Spleen (tissue), 11 donors: ENCODE data around the gene FOCAD. TPM values are rescaled to one million over a fixed set of nuclear protein-coding genes. Genes with fewer than 3 reads are reported as not detected.

Source experiments
- DNase-seq: peaks from one replicate; pipeline ENCODE4 v3.0.0-alpha.2; 2020
- H3K27ac ChIP-seq, 8 donors: fragments of 200-600 bp; sonication (generic) in 7 of 8; 1 replicate in 4 of 8; 2 replicates in 4 of 8; pipeline versions ENCODE4 v1.5.0 to v1.8.0; 2016 to 2021; ENCODE audit warnings: inconsistent platforms in 4 of 8, mild to moderate bottlenecking in 4 of 8, moderate library complexity in 1 of 8
- H3K27me3 ChIP-seq, 7 donors: fragments of 200-600 bp; sonication (generic) in 6 of 7; replicated peaks in 1 of 7; 1 replicate in 4 of 7; 2 replicates in 3 of 7; pipeline versions ENCODE4 v1.5.0 to v1.8.0; 2016 to 2021; ENCODE audit warnings: inconsistent platforms in 3 of 7, mild to moderate bottlenecking in 1 of 7
- H3K36me3 ChIP-seq, 6 donors: fragments of 200-600 bp; sonication (generic) in 5 of 6; 1 replicate in 4 of 6; 2 replicates in 2 of 6; pipeline versions ENCODE4 v1.5.0 to v1.8.0; 2016 to 2021; ENCODE audit warnings: inconsistent platforms in 2 of 6
- H3K4me1 ChIP-seq, 6 donors: fragments of 200-600 bp; sonication (generic) in 5 of 6; 1 replicate in 3 of 6; 2 replicates in 3 of 6; pipeline versions ENCODE4 v1.5.0 to v1.8.0; 2016 to 2021; ENCODE audit warnings: inconsistent platforms in 3 of 6
- H3K4me3 ChIP-seq, 8 donors: fragments of 200-600 bp; sonication (generic) in 7 of 8; 1 replicate in 4 of 8; 2 replicates in 4 of 8; pipeline versions ENCODE4 v1.5.0 to v1.8.0; 2016 to 2021; ENCODE audit warnings: inconsistent platforms in 4 of 8, mild to moderate bottlenecking in 4 of 8, moderate library complexity in 2 of 8
- H3K9me3 ChIP-seq, 8 donors: fragments of 200-600 bp; sonication (generic) in 7 of 8; 1 replicate in 4 of 8; 2 replicates in 4 of 8; pipeline versions ENCODE4 v1.5.0 to v1.8.0; 2016 to 2021; ENCODE audit warnings: inconsistent platforms in 4 of 8
- CTCF ChIP-seq, 11 experiments: fragments of 200-600 bp in 7 of 11; fragments of 450-650 bp in 4 of 11; sonication (generic) in 4 of 11; IDR thresholded peaks in 8 of 11; conservative IDR thresholded peaks in 3 of 11; 1 replicate in 7 of 11; 2 replicates in 4 of 11; pipeline versions ENCODE4 v1.4.0 to v1.8.0; 2016 to 2021; ENCODE audit warnings: antibody characterized with exemption in 11 of 11, inconsistent platforms in 4 of 11, mild to moderate bottlenecking in 1 of 11
- POLR2A ChIP-seq, 3 donors: fragments of 450-650 bp; IDR thresholded peaks; one replicate each; pipeline ENCODE4 v1.5.1; 2017; ENCODE audit warnings: antibody characterized with exemption in 3 of 3, mild to moderate bottlenecking in 1 of 3
- POLR2AphosphoS5 ChIP-seq, 3 donors: sonication (generic); formaldehyde crosslinking; IDR thresholded peaks; one replicate each; pipeline ENCODE4 v1.5.1; 2017; ENCODE audit warnings: antibody characterized with exemption in 3 of 3
- WGBS, 5 donors: extraction: QIAGEN DNeasy Blood & Tissue Kit in 3 of 5; methylation state at CpG; one replicate each; pipeline versions ENCODE4 v1.1.5 to v1.1.7; 2013 to 2018; 5-methylcytosine and 5-hydroxymethylcytosine counted together
- intact Hi-C: fragments of 100-400 bp; cut with DNase I; formaldehyde crosslinking; loops from one replicate; pipeline ENCODE4 v1.15.0; 2023; ENCODE audit warnings: low total_unique reads
- polyA plus RNA-seq, 3 donors: library from polyadenylated mRNA; stranded (reverse); fragments of 200-250 nt; gene quantifications; one replicate each; pipeline ENCODE4 v1.2.1, GENCODE V29; 2013
- total RNA-seq, 7 donors: library from RNA; depleted of rRNA in 3 of 7; stranded (reverse); fragments of >200 nt in 3 of 7; fragmentation: NEBNext Ultra II Directional in 4 of 7; extraction: Animal tissue kit (Norgen Biotek cat#: 25700) in 4 of 7; gene quantifications; one replicate each; pipeline versions ENCODE4 v1.1.0 to v1.2.1, GENCODE V29; 2016 to 2021
- donor health status: healthy with polysubstance abuse.
- donor health status: DM: no; HTN: no; CAD: no; lungs with moderate emphysema.
- donor health status: DM: no; HTN: no; CAD: no.
- donor health status: Bipolar disorder and iron deficiency.
- donor health status: healthy.
- donor health status: DM: no; HTN: no; CAD: no.
- donor health status: DM: yes; HTN: yes; CAD: no.

FOCAD gene
- total and polyA plus RNA-seq, 10 donors = 3.0 to 33.2 (median 18.6) TPM

GRCh38 chr9:21023861-21024260, 339.8 kb downstream of the FOCAD start:
- no peak for TF ChIP-seq POLR2A (IDR thresholded peaks at IDR 0.05)
- no peak for TF ChIP-seq CTCF (IDR thresholded peaks at IDR 0.05 in 8 of 11, conservative IDR thresholded peaks at IDR 0.05 in 3 of 11)
- TF ChIP-seq POLR2AphosphoS5 (IDR thresholded peaks at IDR 0.05) = no peak
- no peak overlapping the region for H3K4me3 ChIP-seq
- H3K36me3 ChIP-seq = peaks cover 0 to 23% (median 5%) of the 10 kb centered on the region in 6 donors
- WGBS, 5 donors = 37 to 69% (median 59%) methylated on average over 2 of the region's 2 CpGs
- peak overlapping the region in 6 of 8 donors; percentile 2 to 79 (median 61) for H3K27ac ChIP-seq
- H3K9me3 ChIP-seq = peaks cover 0 to 5% (median 0%) of the 10 kb centered on the region in 8 donors
- intact Hi-C loops = no loop called here
- DNase-seq = no peak
- no peaks in the 10 kb centered on the region for H3K27me3 ChIP-seq
- peaks cover 0 to 21% (median 8%) of the 10 kb centered on the region in 6 donors for H3K4me1 ChIP-seq

GRCh38 chr9:21027295-21027694, 343.2 kb downstream of the FOCAD start:
- no peak for TF ChIP-seq POLR2A (IDR thresholded peaks at IDR 0.05)
- no peak for TF ChIP-seq POLR2AphosphoS5 (IDR thresholded peaks at IDR 0.05)
- TF ChIP-seq CTCF (IDR thresholded peaks at IDR 0.05 in 8 of 11, conservative IDR thresholded peaks at IDR 0.05 in 3 of 11) = no peak
- Histone ChIP-seq H3K4me1 (peaks cover 0 to 53% (median 28%) of the 10 kb centered on the region in 6 donors), H3K27ac (no peak overlapping the region), H3K4me3 (no peak overlapping the region), H3K9me3 (peaks cover 0 to 4% (median 0%) of the 10 kb centered on the region in 8 donors), H3K27me3 (peaks cover 0 to 11% (median 0%) of the 10 kb centered on the region in 7 donors), H3K36me3 (peaks cover 0 to 23% (median 5%) of the 10 kb centered on the region in 6 donors)
- DNase-seq = no peak
- intact Hi-C loops = no loop called here
- 82 to 94% (median 92%) methylated on average over 4 of the region's 4 CpGs for WGBS, 5 donors

GRCh38 chr9:21028466-21028865, 344.4 kb downstream of the FOCAD start:
- Histone ChIP-seq H3K4me1 (peaks cover 0 to 54% (median 29%) of the 10 kb centered on the region in 6 donors), H3K27ac (peak overlapping the region in 2 of 8 donors; percentile 29), H3K27me3 (peaks cover 0 to 11% (median 0%) of the 10 kb centered on the region in 7 donors), H3K4me3 (no peak overlapping the region), H3K9me3 (peaks cover 0 to under 1% (median 0%) of the 10 kb centered on the region in 8 donors), H3K36me3 (peaks cover 0 to 20% (median 5%) of the 10 kb centered on the region in 6 donors)
- DNase-seq = no peak
- intact Hi-C loops = no loop called here
- WGBS, 5 donors = 39 to 55% (median 47%) methylated on average over 3 of the region's 3 CpGs
- TF ChIP-seq POLR2AphosphoS5 (IDR thresholded peaks at IDR 0.05) (no peak), CTCF (IDR thresholded peaks at IDR 0.05 in 8 of 11, conservative IDR thresholded peaks at IDR 0.05 in 3 of 11) (no peak), POLR2A (IDR thresholded peaks at IDR 0.05) (no peak)

GRCh38 chr9:21029661-21030060, 345.6 kb downstream of the FOCAD start:
- Histone ChIP-seq H3K9me3 (no peaks in the 10 kb centered on the region), H3K4me3 (no peak overlapping the region), H3K36me3 (peaks cover 0 to 20% (median 5%) of the 10 kb centered on the region in 6 donors), H3K27me3 (peaks cover 0 to 11% (median 0%) of the 10 kb centered on the region in 7 donors), H3K4me1 (peaks cover 0 to 46% (median 24%) of the 10 kb centered on the region in 6 donors), H3K27ac (peak overlapping the region in 1 of 8 donors; percentile 92)
- WGBS, 5 donors = 79 to 83% (median 82%) methylated on average over 8 of the region's 8 CpGs
- no peak for DNase-seq
- intact Hi-C loops = no loop called here
- TF ChIP-seq POLR2A (IDR thresholded peaks at IDR 0.05) = no peak
- TF ChIP-seq CTCF (IDR thresholded peaks at IDR 0.05 in 8 of 11, conservative IDR thresholded peaks at IDR 0.05 in 3 of 11) = no peak
- TF ChIP-seq POLR2AphosphoS5 (IDR thresholded peaks at IDR 0.05) = no peak
